Cardiac fibroblast (primary cell): ENCODE measurements around the gene SCYGR6.

Experiments used
- DNase-seq, 2 donors: peaks; one replicate each; pipeline versions ENCODE4 v3.0.0 to v3.0.0-alpha.2; 2010; ENCODE audit warnings: low read depth in 2 of 2
- H3K4me3 ChIP-seq, 2 donors: replicated peaks in 1 of 2; 1 replicate in 1 of 2; 2 replicates in 1 of 2; pipeline ENCODE4 v1.5.1; 2011; ENCODE audit warnings: low read depth in 2 of 2, low read length in 2 of 2, mild to moderate bottlenecking in 2 of 2, moderate library complexity in 1 of 2
- TF ChIP-seq, protein P1 (sequence below): IDR thresholded peaks from one replicate; pipeline ENCODE4 v1.5.1; 2011; ENCODE audit warnings: low read depth, mild to moderate bottlenecking, low read length, inconsistent platforms

The SCYGR6 gene

DNA sequence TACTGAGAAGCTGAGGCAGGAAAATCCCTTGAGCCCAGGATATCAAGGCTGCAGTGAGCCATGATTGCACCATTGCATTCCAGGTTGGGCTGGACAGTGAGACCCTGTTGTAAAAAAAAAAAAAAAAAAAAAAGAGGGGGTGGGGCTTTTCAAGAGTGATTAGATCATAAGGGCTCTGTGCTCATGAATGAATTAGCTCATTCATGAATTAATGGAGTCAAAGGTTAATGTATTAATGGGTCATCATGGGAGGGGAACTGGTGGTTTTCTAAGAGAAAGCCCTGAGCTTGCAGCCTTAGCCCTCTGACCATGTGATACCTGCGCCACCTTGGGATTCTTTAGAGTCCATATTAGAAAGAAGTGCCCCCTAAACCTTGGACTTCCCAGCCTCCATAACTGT, 11.3 kb downstream of the SCYGR6 start:
- no peak overlapping the region for H3K4me3 ChIP-seq
- TF ChIP-seq, protein P1, sequence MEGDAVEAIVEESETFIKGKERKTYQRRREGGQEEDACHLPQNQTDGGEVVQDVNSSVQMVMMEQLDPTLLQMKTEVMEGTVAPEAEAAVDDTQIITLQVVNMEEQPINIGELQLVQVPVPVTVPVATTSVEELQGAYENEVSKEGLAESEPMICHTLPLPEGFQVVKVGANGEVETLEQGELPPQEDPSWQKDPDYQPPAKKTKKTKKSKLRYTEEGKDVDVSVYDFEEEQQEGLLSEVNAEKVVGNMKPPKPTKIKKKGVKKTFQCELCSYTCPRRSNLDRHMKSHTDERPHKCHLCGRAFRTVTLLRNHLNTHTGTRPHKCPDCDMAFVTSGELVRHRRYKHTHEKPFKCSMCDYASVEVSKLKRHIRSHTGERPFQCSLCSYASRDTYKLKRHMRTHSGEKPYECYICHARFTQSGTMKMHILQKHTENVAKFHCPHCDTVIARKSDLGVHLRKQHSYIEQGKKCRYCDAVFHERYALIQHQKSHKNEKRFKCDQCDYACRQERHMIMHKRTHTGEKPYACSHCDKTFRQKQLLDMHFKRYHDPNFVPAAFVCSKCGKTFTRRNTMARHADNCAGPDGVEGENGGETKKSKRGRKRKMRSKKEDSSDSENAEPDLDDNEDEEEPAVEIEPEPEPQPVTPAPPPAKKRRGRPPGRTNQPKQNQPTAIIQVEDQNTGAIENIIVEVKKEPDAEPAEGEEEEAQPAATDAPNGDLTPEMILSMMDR, result no peak
- DNase-seq, result no peak

DNA sequence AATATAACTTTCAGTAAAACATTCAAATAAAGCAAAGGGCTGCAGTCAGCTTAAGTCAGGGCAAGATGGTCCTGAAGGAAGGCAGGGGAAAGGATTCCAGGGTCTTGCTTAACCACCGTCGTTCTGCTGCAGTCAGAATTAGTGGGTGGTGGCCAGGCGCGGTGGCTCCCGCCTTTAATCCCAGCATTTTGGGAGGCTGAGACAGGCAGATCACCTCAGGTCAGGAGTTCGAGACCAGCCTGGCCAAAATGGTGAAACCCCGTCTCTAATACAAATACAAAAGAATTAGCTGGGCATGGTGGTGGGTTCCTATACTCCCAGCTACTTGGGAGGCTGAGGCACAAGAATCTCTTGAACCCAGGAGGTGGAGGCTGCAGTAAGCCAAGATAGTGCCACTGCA, 13.6 kb downstream of the SCYGR6 start:
- TF ChIP-seq, protein P1, result no peak

DNA sequence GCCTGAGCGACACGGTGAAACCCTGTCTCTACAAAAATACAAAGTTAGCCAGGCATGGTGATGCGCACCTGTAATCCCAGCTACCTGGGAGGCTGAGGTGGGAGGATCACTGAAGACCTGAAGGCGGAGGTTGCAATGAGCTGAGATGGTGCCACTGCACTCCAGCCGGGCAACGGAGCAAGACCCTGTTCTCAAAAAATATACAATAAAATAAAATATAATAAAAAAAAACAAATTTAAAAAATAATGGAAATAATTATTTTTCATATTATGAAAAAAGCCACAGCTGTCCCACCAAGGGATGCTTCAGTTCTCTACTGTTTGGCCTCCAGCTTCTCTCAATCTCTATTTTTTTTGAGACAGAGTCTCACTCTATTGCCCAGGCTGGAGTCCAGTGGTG, 17.2 kb downstream of the SCYGR6 start:
- H3K4me3 ChIP-seq, result no peak overlapping the region
- TF ChIP-seq, protein P1, result no peak
- no peak for DNase-seq

More for the DNA sequence above, 13.6 kb downstream of the SCYGR6 start:
- DNase-seq, result no peak
- H3K4me3 ChIP-seq, result no peak overlapping the region

DNA sequence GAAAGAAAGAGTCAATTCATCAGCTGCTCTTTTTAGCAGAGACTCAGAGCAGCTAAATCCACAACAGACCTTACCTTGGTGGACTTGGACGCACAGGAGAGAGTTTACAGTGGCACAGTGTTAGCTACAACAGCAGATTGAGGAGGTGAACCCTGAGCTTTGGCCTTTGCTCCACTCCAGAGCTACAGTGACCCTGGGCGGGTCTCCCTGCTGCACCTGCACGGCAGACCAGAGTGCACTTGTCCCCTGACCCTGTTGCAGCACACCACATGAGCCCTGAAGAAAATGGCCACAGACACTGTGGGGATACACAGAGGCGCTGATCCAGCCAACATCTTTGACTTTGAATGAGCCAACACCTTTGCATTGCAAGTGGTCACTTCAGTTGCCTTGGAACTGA, 17.7 kb downstream of the SCYGR6 start:
- TF ChIP-seq, protein P1, result no peak
- no peak overlapping the region for H3K4me3 ChIP-seq
- DNase-seq, result no peak

DNA sequence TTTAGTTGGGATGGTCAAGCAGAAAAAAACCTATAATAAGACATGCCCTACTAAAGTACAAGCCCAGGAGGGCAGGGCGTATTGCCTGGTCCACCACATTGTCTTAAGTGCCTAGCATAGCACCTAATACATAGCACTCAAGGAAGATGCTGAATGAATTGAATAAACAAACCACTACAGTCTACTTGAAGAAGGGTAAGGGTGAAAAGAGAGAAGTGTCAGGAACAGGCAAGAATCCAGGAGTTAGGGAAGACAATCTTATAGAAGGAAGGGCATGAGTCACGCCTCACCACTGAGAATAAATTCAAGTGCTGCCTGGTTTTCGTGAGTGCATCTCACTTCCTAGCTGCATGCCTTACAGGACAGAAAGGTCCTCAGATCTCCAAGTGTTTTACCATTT, 20.6 kb downstream of the SCYGR6 start:
- TF ChIP-seq, protein P1, result no peak
- H3K4me3 ChIP-seq, result no peak overlapping the region
- peak; percentile 31 to 57 for DNase-seq

DNA sequence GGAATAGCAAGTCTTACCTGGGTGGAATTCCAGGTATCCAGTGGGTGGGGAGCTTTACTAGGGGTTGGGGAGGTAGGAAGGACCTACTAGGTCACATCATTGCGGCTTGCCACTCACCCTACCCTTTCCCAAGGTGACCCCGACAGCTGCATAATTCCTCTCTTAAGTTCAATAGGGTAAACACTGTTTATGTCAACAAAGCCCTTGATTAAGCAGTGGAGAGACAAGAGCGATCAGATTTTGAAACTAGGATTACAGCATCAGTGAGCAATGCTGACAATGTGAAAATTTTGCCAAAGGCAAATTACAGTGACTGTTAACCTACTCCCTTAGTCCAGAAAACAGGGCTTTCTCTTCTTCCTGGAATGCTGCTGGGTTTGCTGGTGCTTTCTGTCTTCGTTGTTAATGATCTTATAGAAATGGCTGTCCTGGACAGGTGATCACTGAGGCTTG, 21.3 kb downstream of the SCYGR6 start:
- TF ChIP-seq, protein P1, result no peak
- peak; percentile 42 to 51 for DNase-seq
- no peak overlapping the region for H3K4me3 ChIP-seq

DNA sequence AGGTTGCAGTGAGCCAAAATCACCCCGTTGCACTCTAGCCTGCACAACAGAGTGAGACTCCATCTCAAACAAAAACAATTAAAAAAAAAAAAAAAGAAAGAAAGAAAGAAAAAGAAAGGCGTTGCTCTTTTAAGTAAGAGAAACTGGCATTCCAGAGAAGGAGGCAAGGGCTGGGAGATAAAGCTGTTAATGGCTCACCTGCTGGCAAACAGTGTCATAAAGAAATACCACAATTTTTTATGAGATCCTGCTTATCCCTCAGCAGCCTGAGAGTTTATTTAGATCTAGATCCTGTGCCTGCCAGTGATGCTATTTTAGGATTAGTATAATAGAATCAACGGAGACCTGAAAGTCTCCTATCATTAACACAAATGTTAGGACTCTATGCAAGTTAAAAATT, 23.0 kb downstream of the SCYGR6 start:
- DNase-seq, result no peak
- TF ChIP-seq, protein P1, result no peak
- no peak overlapping the region for H3K4me3 ChIP-seq
